Measurements from ENCODE around the gene TGFBR2.

Gene TGFBR2

GRCh38 chr3:30617069-30617468, 10.7 kb downstream of the TGFBR2 start:
- H3K27me3 ChIP-seq (replicated peaks): no peaks in the 10 kb centered on the region
- in situ Hi-C loops (cut with HindIII; ENCODE audit: low pct_ligation_motif_present, low sequenced_read_pairs): no loop called here
- H3K4me3 ChIP-seq (ENCODE audit: low read depth, low read length): no peak overlapping the region
- peaks cover 5% of the 10 kb centered on the region for H3K36me3 ChIP-seq (replicated peaks)
- DNase-seq: no peak
- H3K27ac ChIP-seq: no peak overlapping the region
- TF ChIP-seq, protein P1, sequence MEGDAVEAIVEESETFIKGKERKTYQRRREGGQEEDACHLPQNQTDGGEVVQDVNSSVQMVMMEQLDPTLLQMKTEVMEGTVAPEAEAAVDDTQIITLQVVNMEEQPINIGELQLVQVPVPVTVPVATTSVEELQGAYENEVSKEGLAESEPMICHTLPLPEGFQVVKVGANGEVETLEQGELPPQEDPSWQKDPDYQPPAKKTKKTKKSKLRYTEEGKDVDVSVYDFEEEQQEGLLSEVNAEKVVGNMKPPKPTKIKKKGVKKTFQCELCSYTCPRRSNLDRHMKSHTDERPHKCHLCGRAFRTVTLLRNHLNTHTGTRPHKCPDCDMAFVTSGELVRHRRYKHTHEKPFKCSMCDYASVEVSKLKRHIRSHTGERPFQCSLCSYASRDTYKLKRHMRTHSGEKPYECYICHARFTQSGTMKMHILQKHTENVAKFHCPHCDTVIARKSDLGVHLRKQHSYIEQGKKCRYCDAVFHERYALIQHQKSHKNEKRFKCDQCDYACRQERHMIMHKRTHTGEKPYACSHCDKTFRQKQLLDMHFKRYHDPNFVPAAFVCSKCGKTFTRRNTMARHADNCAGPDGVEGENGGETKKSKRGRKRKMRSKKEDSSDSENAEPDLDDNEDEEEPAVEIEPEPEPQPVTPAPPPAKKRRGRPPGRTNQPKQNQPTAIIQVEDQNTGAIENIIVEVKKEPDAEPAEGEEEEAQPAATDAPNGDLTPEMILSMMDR (IDR thresholded peaks at IDR 0.05; ENCODE audit: low read depth, low read length, missing control alignments): no peak

GRCh38 chr3:30617653-30618052, 11.3 kb downstream of the TGFBR2 start:
- Histone ChIP-seq H3K27ac (no peak overlapping the region), H3K36me3 (replicated peaks) (peaks cover 5% of the 10 kb centered on the region), H3K4me3 (ENCODE audit: low read depth, low read length) (no peak overlapping the region), H3K27me3 (replicated peaks) (no peaks in the 10 kb centered on the region)
- TF ChIP-seq, protein P1 (IDR thresholded peaks at IDR 0.05; ENCODE audit: low read depth, low read length, missing control alignments): no peak
- in situ Hi-C loops (cut with HindIII; ENCODE audit: low pct_ligation_motif_present, low sequenced_read_pairs): no loop called here
- DNase-seq: no peak

DNA sequence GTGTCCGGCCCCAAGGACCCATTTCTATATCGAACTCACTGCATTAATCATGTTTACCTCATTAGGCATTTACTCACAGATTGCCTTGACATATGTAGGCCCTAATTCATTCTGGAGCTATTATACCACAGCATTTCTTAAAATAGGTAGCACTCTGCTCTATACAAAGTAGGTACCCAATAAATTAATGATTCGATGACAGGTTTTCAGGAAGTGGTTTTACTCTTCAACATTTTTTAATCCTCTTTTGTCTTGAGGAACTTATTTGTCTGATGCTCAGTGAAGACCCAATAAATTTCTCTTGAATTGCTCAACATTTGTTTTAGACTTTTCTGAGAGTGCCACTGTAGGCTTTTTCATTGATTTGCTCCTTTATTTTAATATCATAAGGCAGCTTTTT, 12.1 kb downstream of the TGFBR2 start:
- TF ChIP-seq, protein P1 (IDR thresholded peaks at IDR 0.05; ENCODE audit: low read depth, low read length, missing control alignments): no peak
- no peak overlapping the region for H3K4me3 ChIP-seq (ENCODE audit: low read depth, low read length)
- H3K27ac ChIP-seq: no peak overlapping the region
- H3K36me3 ChIP-seq (replicated peaks): peaks cover 5% of the 10 kb centered on the region
- H3K27me3 ChIP-seq (replicated peaks): no peaks in the 10 kb centered on the region
- in situ Hi-C loops (cut with HindIII; ENCODE audit: low pct_ligation_motif_present, low sequenced_read_pairs): no loop called here
- DNase-seq: no peak

- no peak for DNase-seq
- H3K27me3 ChIP-seq (replicated peaks): no peaks in the 10 kb centered on the region
- TF ChIP-seq, protein P1 (IDR thresholded peaks at IDR 0.05; ENCODE audit: low read depth, low read length, missing control alignments): no peak
- in situ Hi-C loops (cut with HindIII; ENCODE audit: low pct_ligation_motif_present, low sequenced_read_pairs): no loop called here
- H3K36me3 ChIP-seq (replicated peaks): peaks cover 9% of the 10 kb centered on the region
- no peak overlapping the region for H3K27ac ChIP-seq
- no peak overlapping the region for H3K4me3 ChIP-seq (ENCODE audit: low read depth, low read length)
These were observed 12.9 kb downstream of the TGFBR2 start for GRCh38 chr3:30619318-30619717.

GRCh38 chr3:30620402-30621360, 14.3 kb downstream of the TGFBR2 start:
- peaks cover 10% of the 10 kb centered on the region for H3K36me3 ChIP-seq (replicated peaks)
- TF ChIP-seq, protein P1 (IDR thresholded peaks at IDR 0.05; ENCODE audit: low read depth, low read length, missing control alignments): no peak
- DNase-seq: no peak
- H3K4me3 ChIP-seq (ENCODE audit: low read depth, low read length): no peak overlapping the region
- no peaks in the 10 kb centered on the region for H3K27me3 ChIP-seq (replicated peaks)
- in situ Hi-C loops (cut with HindIII; ENCODE audit: low pct_ligation_motif_present, low sequenced_read_pairs): no loop called here
- no peak overlapping the region for H3K27ac ChIP-seq
